Stimulated activated CD4-positive, alpha-beta T cell treated with anti-CD3 and anti-CD28 coated beads, TNF-alpha, amount 100 ng/mL, for 1 hour (primary cell): ENCODE measurements around the gene KLRK1.
"Not testable (repeated sequence)": the region's sequence is repeated elsewhere in the genome, so short reads cannot be mapped to it uniquely, and the experiment has no call there.

Experiments
- DNase-seq, 3 donors: peaks; one replicate each; pipeline ENCODE4 v3.0.0-alpha.2; 2020; ENCODE audit warnings: low read depth in 3 of 3, low spot score in 1 of 3

Gene KLRK1

GRCh38 chr12:10389904-10390303 is at the start of gene KLRK1:
TSS of gene KLRK1 (minus strand) at chr12:10390041. CDS start at chr12:10388810, 1,231 bp downstream.
- DNase-seq, result no peak

GRCh38 chr12:10437601-10438000 is 47.8 kb upstream of the KLRK1 start:
- DNase-seq, result not testable (repeated sequence)

GRCh38 chr12:10435816-10436215 is 46.0 kb upstream of the KLRK1 start, which contains the start of gene KLRC2:
TSS of gene KLRC2 (minus strand) at chr12:10436010. CDS start at chr12:10435986, 24 bp downstream.
- not testable (repeated sequence) for DNase-seq

GRCh38 chr12:10430623-10431022 is 40.8 kb upstream of the KLRK1 start:
- not testable (repeated sequence) for DNase-seq

- not testable (repeated sequence) for DNase-seq
These were observed 36.1 kb upstream of the KLRK1 start for GRCh38 chr12:10425938-10426337.

- not testable (repeated sequence) for DNase-seq
These were observed 34.5 kb upstream of the KLRK1 start for GRCh38 chr12:10424260-10424899.

GRCh38 chr12:10422159-10422558 is 32.3 kb upstream of the KLRK1 start:
- DNase-seq, result not testable (repeated sequence)

- DNase-seq, result not testable (repeated sequence)
These were observed 30.5 kb upstream of the KLRK1 start, which contains the start of gene KLRC3 for GRCh38 chr12:10420334-10420733. TSS of gene KLRC3 (minus strand) at chr12:10420595. CDS start at chr12:10420550, 45 bp downstream.

- no peak for DNase-seq
These were observed 19.6 kb upstream of the KLRK1 start, which contains the start of gene KLRC4 for GRCh38 chr12:10409392-10409791. TSS of gene KLRC4 (minus strand) at chr12:10409757. CDS start at chr12:10409575, 182 bp downstream.

GRCh38 chr12:10408842-10409241 is 19.0 kb upstream of the KLRK1 start:
- no peak for DNase-seq

- DNase-seq, result no peak
These were observed 16.9 kb upstream of the KLRK1 start for GRCh38 chr12:10406725-10407124.

- DNase-seq, result no peak
These were observed 15.5 kb upstream of the KLRK1 start for GRCh38 chr12:10405294-10405693.

GRCh38 chr12:10404798-10405197 is 15.0 kb upstream of the KLRK1 start:
- DNase-seq, result no peak

GRCh38 chr12:10400829-10401228 is 11.0 kb upstream of the KLRK1 start:
- no peak for DNase-seq

GRCh38 chr12:10398168-10398567 is 8.3 kb upstream of the KLRK1 start:
- DNase-seq, result no peak

- no peak for DNase-seq
These were observed 7.5 kb upstream of the KLRK1 start for GRCh38 chr12:10397296-10397695.

- not testable (repeated sequence) for DNase-seq
These were observed 6.3 kb upstream of the KLRK1 start for GRCh38 chr12:10396176-10396575.

- no peak for DNase-seq
These were observed 5.7 kb upstream of the KLRK1 start for GRCh38 chr12:10395390-10395998.

GRCh38 chr12:10394531-10395152 is 4.8 kb upstream of the KLRK1 start:
- not testable (repeated sequence) for DNase-seq

- no peak for DNase-seq
These were observed 3.5 kb upstream of the KLRK1 start for GRCh38 chr12:10393291-10393690.

- no peak for DNase-seq
These were observed 2.6 kb upstream of the KLRK1 start for GRCh38 chr12:10392394-10392930.

- DNase-seq, result not testable (repeated sequence)
These were observed 1.1 kb upstream of the KLRK1 start for GRCh38 chr12:10390991-10391390.
